ENCODE data around the gene SYTL3. TPM values are rescaled to one million over a fixed set of nuclear protein-coding genes. Genes with fewer than 3 reads are reported as not detected.
"Not testable (repeated sequence)": the region's sequence is repeated elsewhere in the genome, so short reads cannot be mapped to it uniquely, and the experiment has no call there.

Gene SYTL3
- total RNA-seq, 1 experiment from 2014 or later, result 0.28 TPM

DNA sequence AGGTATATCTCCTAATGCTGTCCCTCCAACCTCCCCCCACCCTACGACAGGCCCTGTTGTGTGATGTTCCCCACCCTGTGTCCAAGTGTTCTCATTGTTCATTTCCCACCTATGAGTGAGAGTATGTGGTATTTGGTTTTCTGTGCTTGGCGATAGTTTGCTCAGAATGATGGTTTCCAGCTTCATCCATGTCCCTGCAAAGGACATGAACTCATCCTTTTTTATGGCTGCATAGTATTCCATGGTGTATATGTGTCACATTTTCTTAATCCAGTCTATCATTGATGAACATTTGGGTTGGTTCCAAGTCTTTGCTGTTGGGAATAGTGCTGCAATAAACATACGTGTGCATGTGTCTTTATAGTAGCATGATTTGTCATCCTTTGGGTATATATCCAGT lies 35.2 kb upstream of the SYTL3 start:
- Mint-ChIP-seq H3K4me1 (peaks cover 18% of the 10 kb centered on the region), H3K36me3 (peaks cover 82% of the 10 kb centered on the region)
- CTCF ChIA-PET; H3K27ac Mint-ChIP-seq; POLR2A ChIA-PET; ATAC-seq; H3K9me3 Mint-ChIP-seq; H3K27me3 Mint-ChIP-seq (ENCODE audit: low read depth); DNase-seq (ENCODE audit: low spot score); H3K4me3 Mint-ChIP-seq: not testable (repeated sequence)

DNA sequence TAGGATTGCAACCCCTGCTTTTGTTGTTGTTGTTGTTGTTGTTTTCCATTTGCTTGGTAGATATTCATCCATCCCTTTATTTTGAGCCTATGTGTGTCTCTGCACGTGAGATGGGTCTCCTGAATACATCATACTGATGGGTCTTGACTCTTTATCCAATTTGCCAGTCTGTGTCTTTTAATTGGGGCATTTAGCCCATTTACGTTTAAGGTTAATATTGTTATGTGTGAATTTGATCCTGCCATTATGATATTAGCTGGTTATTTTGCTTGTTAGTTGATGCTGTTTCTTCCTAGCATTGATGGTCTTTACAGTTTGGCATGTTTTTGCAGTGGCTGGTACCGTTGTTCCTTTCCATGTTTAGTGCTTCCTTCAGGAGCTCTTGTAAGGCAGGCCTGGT lies 31.6 kb upstream of the SYTL3 start:
- DNase-seq (ENCODE audit: low spot score); H3K4me1 Mint-ChIP-seq; H3K27ac Mint-ChIP-seq; H3K4me3 Mint-ChIP-seq; POLR2A ChIA-PET; ATAC-seq; CTCF ChIA-PET; H3K27me3 Mint-ChIP-seq (ENCODE audit: low read depth): not testable (repeated sequence)
- peaks cover 77% of the 10 kb centered on the region for H3K36me3 Mint-ChIP-seq
- peaks cover 15% of the 10 kb centered on the region for H3K9me3 Mint-ChIP-seq

DNA sequence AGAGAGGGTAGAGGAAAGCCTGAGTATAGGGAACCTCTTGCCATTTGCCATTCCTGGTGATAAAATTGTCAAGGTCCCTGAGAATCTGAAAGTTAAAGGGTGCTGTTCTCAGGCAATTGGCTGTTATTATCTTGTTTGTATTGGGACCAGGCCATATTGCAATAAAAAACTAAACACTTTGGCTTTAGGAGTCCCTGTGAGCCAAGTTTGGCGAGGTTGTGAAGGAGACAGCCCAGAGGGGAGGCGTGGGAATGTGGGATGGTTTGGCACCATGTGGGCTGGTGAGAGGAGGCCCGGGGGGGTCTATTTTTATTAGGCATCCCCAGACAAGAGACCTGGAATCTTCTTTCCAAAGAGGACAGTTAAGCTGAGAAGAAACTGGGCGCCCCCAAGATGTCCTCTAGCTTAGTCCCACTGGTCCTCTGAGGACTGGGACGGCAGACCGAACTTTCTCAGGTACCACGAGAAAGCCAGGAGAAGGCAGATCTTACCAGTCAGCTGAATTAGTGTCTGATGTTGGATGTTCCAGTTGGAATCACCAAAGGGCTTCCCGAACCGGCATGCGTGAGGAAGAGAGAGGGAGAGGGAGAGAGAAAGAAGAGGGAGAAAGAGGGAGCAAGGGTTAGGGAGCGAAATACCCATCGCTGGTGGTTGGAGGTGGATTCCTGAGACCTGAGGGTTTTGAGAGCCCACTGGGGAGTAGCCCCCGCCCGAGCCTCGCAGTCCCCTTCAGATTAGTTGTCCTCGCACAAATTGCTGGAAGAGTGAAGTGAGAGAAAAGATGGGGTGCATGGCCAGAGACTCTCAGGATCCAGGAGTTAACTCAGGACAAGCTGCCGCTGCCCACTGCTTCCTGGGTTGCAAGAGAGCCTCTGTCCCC lies 29.7 kb upstream of the SYTL3 start:
- DNase-seq (ENCODE audit: low spot score), result no peak
- ChIA-PET POLR2A (no interaction called here), CTCF (no interaction called here)
- Mint-ChIP-seq H3K9me3 (peaks cover 8% of the 10 kb centered on the region), H3K36me3 (peaks cover 60% of the 10 kb centered on the region), H3K27me3 (ENCODE audit: low read depth) (no peaks in the 10 kb centered on the region), H3K4me3 (no peak overlapping the region), H3K27ac (no peak overlapping the region), H3K4me1 (0 out of 2 replicates have a peak, but pooled peaks cover 5% of the 10 kb centered on the region)
- ATAC-seq, result no peak
- TF ChIP-seq ZNF416 (CRISPR knock-in tag; IDR thresholded peaks at IDR 0.05) (no peak), ZNF396 (CRISPR knock-in tag; IDR thresholded peaks at IDR 0.05; ENCODE audit: borderline replicate concordance) (no peak)

GRCh38 chr6:158620963-158621693 lies 28.7 kb upstream of the SYTL3 start:
- H3K27me3 Mint-ChIP-seq (ENCODE audit: low read depth), result no peaks in the 10 kb centered on the region
- DNase-seq (ENCODE audit: low spot score) (no peak), ATAC-seq (no peak)
- H3K4me1 Mint-ChIP-seq, result 0 out of 2 replicates have a peak, but pooled peaks cover 5% of the 10 kb centered on the region
- H3K4me3 Mint-ChIP-seq, result no peak overlapping the region
- POLR2A ChIA-PET, result no interaction called here
- H3K36me3 Mint-ChIP-seq, result peaks cover 57% of the 10 kb centered on the region
- CTCF ChIA-PET, result no interaction called here
- H3K27ac Mint-ChIP-seq, result no peak overlapping the region
- H3K9me3 Mint-ChIP-seq, result peaks cover 7% of the 10 kb centered on the region
- TF ChIP-seq SOX15 (CRISPR knock-in tag; IDR thresholded peaks at IDR 0.05) (no peak), ZNF425 (CRISPR knock-in tag; conservative IDR thresholded peaks at IDR 0.05) (no peak), JAZF1 (CRISPR knock-in tag; IDR thresholded peaks at IDR 0.05) (no peak), NFATC4 (CRISPR knock-in tag; IDR thresholded peaks at IDR 0.05) (no peak), TEAD4 (CRISPR knock-in tag; IDR thresholded peaks at IDR 0.05) (no peak), PRDM15 (CRISPR knock-in tag; IDR thresholded peaks at IDR 0.05) (no peak), ATF1 (CRISPR knock-in tag; IDR thresholded peaks at IDR 0.05) (no peak), ZMAT4 (CRISPR knock-in tag; IDR thresholded peaks at IDR 0.05) (no peak), CREM (CRISPR knock-in tag; IDR thresholded peaks at IDR 0.05) (no peak), GTF2I (CRISPR knock-in tag; conservative IDR thresholded peaks at IDR 0.05) (no peak)
- TF ChIP-seq, protein P1, sequence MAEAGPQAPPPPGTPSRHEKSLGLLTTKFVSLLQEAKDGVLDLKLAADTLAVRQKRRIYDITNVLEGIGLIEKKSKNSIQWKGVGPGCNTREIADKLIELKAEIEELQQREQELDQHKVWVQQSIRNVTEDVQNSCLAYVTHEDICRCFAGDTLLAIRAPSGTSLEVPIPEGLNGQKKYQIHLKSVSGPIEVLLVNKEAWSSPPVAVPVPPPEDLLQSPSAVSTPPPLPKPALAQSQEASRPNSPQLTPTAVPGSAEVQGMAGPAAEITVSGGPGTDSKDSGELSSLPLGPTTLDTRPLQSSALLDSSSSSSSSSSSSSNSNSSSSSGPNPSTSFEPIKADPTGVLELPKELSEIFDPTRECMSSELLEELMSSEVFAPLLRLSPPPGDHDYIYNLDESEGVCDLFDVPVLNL (CRISPR knock-in tag; IDR thresholded peaks at IDR 0.05; ENCODE audit: borderline replicate concordance, low read depth), result no peak
- TF ChIP-seq, protein P2, sequence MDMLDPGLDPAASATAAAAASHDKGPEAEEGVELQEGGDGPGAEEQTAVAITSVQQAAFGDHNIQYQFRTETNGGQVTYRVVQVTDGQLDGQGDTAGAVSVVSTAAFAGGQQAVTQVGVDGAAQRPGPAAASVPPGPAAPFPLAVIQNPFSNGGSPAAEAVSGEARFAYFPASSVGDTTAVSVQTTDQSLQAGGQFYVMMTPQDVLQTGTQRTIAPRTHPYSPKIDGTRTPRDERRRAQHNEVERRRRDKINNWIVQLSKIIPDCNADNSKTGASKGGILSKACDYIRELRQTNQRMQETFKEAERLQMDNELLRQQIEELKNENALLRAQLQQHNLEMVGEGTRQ (CRISPR knock-in tag; IDR thresholded peaks at IDR 0.05), result no peak
- TF ChIP-seq, protein P3, sequence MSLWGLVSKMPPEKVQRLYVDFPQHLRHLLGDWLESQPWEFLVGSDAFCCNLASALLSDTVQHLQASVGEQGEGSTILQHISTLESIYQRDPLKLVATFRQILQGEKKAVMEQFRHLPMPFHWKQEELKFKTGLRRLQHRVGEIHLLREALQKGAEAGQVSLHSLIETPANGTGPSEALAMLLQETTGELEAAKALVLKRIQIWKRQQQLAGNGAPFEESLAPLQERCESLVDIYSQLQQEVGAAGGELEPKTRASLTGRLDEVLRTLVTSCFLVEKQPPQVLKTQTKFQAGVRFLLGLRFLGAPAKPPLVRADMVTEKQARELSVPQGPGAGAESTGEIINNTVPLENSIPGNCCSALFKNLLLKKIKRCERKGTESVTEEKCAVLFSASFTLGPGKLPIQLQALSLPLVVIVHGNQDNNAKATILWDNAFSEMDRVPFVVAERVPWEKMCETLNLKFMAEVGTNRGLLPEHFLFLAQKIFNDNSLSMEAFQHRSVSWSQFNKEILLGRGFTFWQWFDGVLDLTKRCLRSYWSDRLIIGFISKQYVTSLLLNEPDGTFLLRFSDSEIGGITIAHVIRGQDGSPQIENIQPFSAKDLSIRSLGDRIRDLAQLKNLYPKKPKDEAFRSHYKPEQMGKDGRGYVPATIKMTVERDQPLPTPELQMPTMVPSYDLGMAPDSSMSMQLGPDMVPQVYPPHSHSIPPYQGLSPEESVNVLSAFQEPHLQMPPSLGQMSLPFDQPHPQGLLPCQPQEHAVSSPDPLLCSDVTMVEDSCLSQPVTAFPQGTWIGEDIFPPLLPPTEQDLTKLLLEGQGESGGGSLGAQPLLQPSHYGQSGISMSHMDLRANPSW (CRISPR knock-in tag; conservative IDR thresholded peaks at IDR 0.05; ENCODE audit: low read depth), result no peak

Measured in WTC11 (cell line).